ENCODE measurements around the gene STK11. TPM values are rescaled to one million over a fixed set of nuclear protein-coding genes. Genes with fewer than 3 reads are reported as not detected.

Gene STK11
- polyA plus RNA-seq, 1 donor from 2014 or later: 51.6 TPM

- H4K20me1 ChIP-seq (ENCODE audit: insufficient read depth): no peaks in the 10 kb centered on the region
- H3K27ac ChIP-seq (ENCODE audit: low read length): no peak overlapping the region
- H3K9me3 ChIP-seq (ENCODE audit: low read length): no peaks in the 10 kb centered on the region
- H3K27me3 ChIP-seq (ENCODE audit: insufficient read depth, low read depth, low read length): no peaks in the 10 kb centered on the region
- H3F3A ChIP-seq (ENCODE audit: insufficient read depth, low read length, poor library complexity, severe bottlenecking): no peaks in the 10 kb centered on the region
- H3K4me2 ChIP-seq (ENCODE audit: low read length): no peak overlapping the region
- H3K9me2 ChIP-seq (ENCODE audit: insufficient read depth, low read length): no peaks in the 10 kb centered on the region
- no peaks in the 10 kb centered on the region for H3K79me2 ChIP-seq (replicated peaks; ENCODE audit: insufficient read depth, low read length)
- H3K4me3 ChIP-seq (ENCODE audit: low read length): no peak overlapping the region
- no peak overlapping the region for H2AFZ ChIP-seq (ENCODE audit: low read depth, low read length)
- no peak for TF ChIP-seq POLR2AphosphoS5 (IDR thresholded peaks at IDR 0.05)
- TF ChIP-seq EZH2 (IDR thresholded peaks at IDR 0.05; ENCODE audit: borderline replicate concordance, insufficient read depth, low read length, poor library complexity, severe bottlenecking): no peak
- TF ChIP-seq EP300 (conservative IDR thresholded peaks at IDR 0.05; ENCODE audit: poor library complexity, severe bottlenecking): no peak
- TF ChIP-seq SMC3 (conservative IDR thresholded peaks at IDR 0.05; ENCODE audit: poor library complexity): no peak
- no peaks in the 10 kb centered on the region for H3K36me3 ChIP-seq (ENCODE audit: insufficient read depth, low read length)
- H3K9ac ChIP-seq (ENCODE audit: low read length): no peak overlapping the region
These were observed 21.1 kb downstream of the STK11 start for GRCh38 chr19:1226522-1227303.

GRCh38 chr19:1227304-1228054, 21.9 kb downstream of the STK11 start:
- no peak overlapping the region for H3K4me2 ChIP-seq (ENCODE audit: low read length)
- no peaks in the 10 kb centered on the region for H3K79me2 ChIP-seq (replicated peaks; ENCODE audit: insufficient read depth, low read length)
- no peaks in the 10 kb centered on the region for H3K9me3 ChIP-seq (ENCODE audit: low read length)
- H3K27ac ChIP-seq (ENCODE audit: low read length): no peak overlapping the region
- H3K9me2 ChIP-seq (ENCODE audit: insufficient read depth, low read length): no peaks in the 10 kb centered on the region
- H2AFZ ChIP-seq (ENCODE audit: low read depth, low read length): no peak overlapping the region
- no peak overlapping the region for H3K9ac ChIP-seq (ENCODE audit: low read length)
- no peaks in the 10 kb centered on the region for H4K20me1 ChIP-seq (ENCODE audit: insufficient read depth)
- H3K36me3 ChIP-seq (ENCODE audit: insufficient read depth, low read length): no peaks in the 10 kb centered on the region
- TF ChIP-seq CTCF (IDR thresholded peaks at IDR 0.05; ENCODE audit: poor library complexity, severe bottlenecking): no peak
- TF ChIP-seq RAD21 (conservative IDR thresholded peaks at IDR 0.05): no peak
- no peak for TF ChIP-seq SMC3 (conservative IDR thresholded peaks at IDR 0.05; ENCODE audit: poor library complexity)
- TF ChIP-seq TAF1 (IDR thresholded peaks at IDR 0.05; ENCODE audit: low read depth): no peak
- TF ChIP-seq MXI1 (conservative IDR thresholded peaks at IDR 0.05; ENCODE audit: poor library complexity, severe bottlenecking): no peak
- TF ChIP-seq, protein P1, sequence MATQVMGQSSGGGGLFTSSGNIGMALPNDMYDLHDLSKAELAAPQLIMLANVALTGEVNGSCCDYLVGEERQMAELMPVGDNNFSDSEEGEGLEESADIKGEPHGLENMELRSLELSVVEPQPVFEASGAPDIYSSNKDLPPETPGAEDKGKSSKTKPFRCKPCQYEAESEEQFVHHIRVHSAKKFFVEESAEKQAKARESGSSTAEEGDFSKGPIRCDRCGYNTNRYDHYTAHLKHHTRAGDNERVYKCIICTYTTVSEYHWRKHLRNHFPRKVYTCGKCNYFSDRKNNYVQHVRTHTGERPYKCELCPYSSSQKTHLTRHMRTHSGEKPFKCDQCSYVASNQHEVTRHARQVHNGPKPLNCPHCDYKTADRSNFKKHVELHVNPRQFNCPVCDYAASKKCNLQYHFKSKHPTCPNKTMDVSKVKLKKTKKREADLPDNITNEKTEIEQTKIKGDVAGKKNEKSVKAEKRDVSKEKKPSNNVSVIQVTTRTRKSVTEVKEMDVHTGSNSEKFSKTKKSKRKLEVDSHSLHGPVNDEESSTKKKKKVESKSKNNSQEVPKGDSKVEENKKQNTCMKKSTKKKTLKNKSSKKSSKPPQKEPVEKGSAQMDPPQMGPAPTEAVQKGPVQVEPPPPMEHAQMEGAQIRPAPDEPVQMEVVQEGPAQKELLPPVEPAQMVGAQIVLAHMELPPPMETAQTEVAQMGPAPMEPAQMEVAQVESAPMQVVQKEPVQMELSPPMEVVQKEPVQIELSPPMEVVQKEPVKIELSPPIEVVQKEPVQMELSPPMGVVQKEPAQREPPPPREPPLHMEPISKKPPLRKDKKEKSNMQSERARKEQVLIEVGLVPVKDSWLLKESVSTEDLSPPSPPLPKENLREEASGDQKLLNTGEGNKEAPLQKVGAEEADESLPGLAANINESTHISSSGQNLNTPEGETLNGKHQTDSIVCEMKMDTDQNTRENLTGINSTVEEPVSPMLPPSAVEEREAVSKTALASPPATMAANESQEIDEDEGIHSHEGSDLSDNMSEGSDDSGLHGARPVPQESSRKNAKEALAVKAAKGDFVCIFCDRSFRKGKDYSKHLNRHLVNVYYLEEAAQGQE (IDR thresholded peaks at IDR 0.05; ENCODE audit: borderline replicate concordance): no peak
- TF ChIP-seq EZH2 (IDR thresholded peaks at IDR 0.05; ENCODE audit: borderline replicate concordance, insufficient read depth, low read length, poor library complexity, severe bottlenecking): no peak
- no peak overlapping the region for H3K4me3 ChIP-seq (ENCODE audit: low read length)
- no peaks in the 10 kb centered on the region for H3F3A ChIP-seq (ENCODE audit: insufficient read depth, low read length, poor library complexity, severe bottlenecking)
- H3K27me3 ChIP-seq (ENCODE audit: insufficient read depth, low read depth, low read length): no peaks in the 10 kb centered on the region

All from neural cell (in vitro differentiated cells).